ENCODE data around the gene FCAMR.
A peak's percentile ranks its signal among the peaks of the same experiment; 100 is the strongest.

FCAMR gene

GRCh38 chr1:206992790-206993189, 22.5 kb upstream of the FCAMR start:
- no peak for DNase-seq

GRCh38 chr1:206987873-206988272, 17.6 kb upstream of the FCAMR start:
- no peak for DNase-seq

GRCh38 chr1:206986885-206987284, 16.6 kb upstream of the FCAMR start:
- no peak for DNase-seq

GRCh38 chr1:206986402-206986801, 16.1 kb upstream of the FCAMR start:
- no peak for DNase-seq

GRCh38 chr1:206985162-206985749, 15.0 kb upstream of the FCAMR start:
- no peak for DNase-seq

- DNase-seq, result peak; percentile 66 to 70
These were observed 12.0 kb upstream of the FCAMR start for GRCh38 chr1:206982216-206982615.

GRCh38 chr1:206979379-206980043, 9.3 kb upstream of the FCAMR start:
- DNase-seq, result no peak

GRCh38 chr1:206978259-206978658, 8.0 kb upstream of the FCAMR start:
- DNase-seq, result no peak

- no peak for DNase-seq
These were observed 5.0 kb upstream of the FCAMR start for GRCh38 chr1:206975306-206975705.

GRCh38 chr1:206974140-206974539, 3.9 kb upstream of the FCAMR start:
- DNase-seq, result no peak

GRCh38 chr1:206972728-206973127, 2.5 kb upstream of the FCAMR start:
- DNase-seq, result no peak

- no peak for DNase-seq
These were observed 882 bp upstream of the FCAMR start for GRCh38 chr1:206971029-206971655.

GRCh38 chr1:206969090-206969489, 1.2 kb downstream of the FCAMR start:
- no peak for DNase-seq

GRCh38 chr1:206967096-206967849, 3.0 kb downstream of the FCAMR start:
- DNase-seq, result peak in 1 of 2 donors; percentile 16

- DNase-seq, result no peak
These were observed 4.5 kb downstream of the FCAMR start for GRCh38 chr1:206965781-206966180.

GRCh38 chr1:206963740-206964139, 6.5 kb downstream of the FCAMR start:
- no peak for DNase-seq

- no peak for DNase-seq
These were observed 7.0 kb downstream of the FCAMR start for GRCh38 chr1:206963119-206963712.

- DNase-seq, result no peak
These were observed 8.0 kb downstream of the FCAMR start for GRCh38 chr1:206962272-206962671.

GRCh38 chr1:206961668-206962067, 8.6 kb downstream of the FCAMR start:
- DNase-seq, result no peak

- DNase-seq, result no peak
These were observed 9.4 kb downstream of the FCAMR start for GRCh38 chr1:206960676-206961386.

- DNase-seq, result no peak
These were observed 12.1 kb downstream of the FCAMR start for GRCh38 chr1:206958144-206958543.

- no peak for DNase-seq
These were observed 12.6 kb downstream of the FCAMR start for GRCh38 chr1:206957639-206958038.
